T-helper 2 cell treated with Interferon-gamma antibody and Interleukin-4, amounts not matched to agents 100 ng/mL and 5 ng/mL, for 36 hours (primary cell): Measurements from ENCODE around the gene GPSM1. TPM values are rescaled to one million over a fixed set of nuclear protein-coding genes. Genes with fewer than 3 reads are reported as not detected.

Source experiments
- intact Hi-C: fragments of 100-400 bp; cut with micrococcal nuclease; formaldehyde crosslinking; loops from one replicate; pipeline ENCODE4 v1.15.1; 2023
- total RNA-seq: library from RNA; stranded (reverse); gene quantifications from 2 replicates; pipeline ENCODE4 v1.2.3, GENCODE V29; 2022

GPSM1 gene
- total RNA-seq, 1 donor from 2014 or later, result 11.4 TPM

DNA sequence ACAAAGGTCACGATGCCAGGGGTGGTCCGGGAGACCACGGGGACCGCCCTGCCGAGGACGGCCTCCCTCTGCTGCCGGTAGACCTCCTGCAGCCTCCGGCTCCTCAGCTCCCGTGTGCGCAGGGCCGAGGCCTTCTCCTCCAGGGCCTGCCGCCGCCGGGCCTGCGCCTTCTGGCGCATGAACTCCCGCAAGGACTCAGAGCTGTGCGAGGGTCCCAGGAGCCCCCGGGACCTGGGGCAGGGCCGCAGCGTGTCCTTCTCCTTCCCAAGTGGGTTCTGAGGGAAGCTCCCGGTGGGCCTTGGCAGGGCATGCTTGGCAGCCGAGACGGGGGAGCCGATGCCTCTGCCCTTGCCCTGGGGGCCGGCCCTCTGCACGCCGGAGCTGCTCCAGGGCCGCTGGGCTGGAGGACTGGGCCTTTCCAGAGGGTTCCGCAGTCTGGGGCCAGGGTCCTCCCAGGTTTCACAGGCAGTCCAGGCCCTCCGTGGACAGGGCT lies 36.8 kb upstream of the GPSM1 start:
- intact Hi-C loops, result no loop called here

- intact Hi-C loops, result no loop called here
These were observed 35.9 kb upstream of the GPSM1 start for GRCh38 chr9:136291306-136292025.

GRCh38 chr9:136292026-136292538 lies 35.3 kb upstream of the GPSM1 start:
- intact Hi-C loops, result no loop called here

- intact Hi-C loops, result no loop called here
These were observed 34.5 kb upstream of the GPSM1 start for GRCh38 chr9:136292591-136293448.

GRCh38 chr9:136293476-136294077 lies 33.8 kb upstream of the GPSM1 start:
- intact Hi-C loops, result no loop called here

DNA sequence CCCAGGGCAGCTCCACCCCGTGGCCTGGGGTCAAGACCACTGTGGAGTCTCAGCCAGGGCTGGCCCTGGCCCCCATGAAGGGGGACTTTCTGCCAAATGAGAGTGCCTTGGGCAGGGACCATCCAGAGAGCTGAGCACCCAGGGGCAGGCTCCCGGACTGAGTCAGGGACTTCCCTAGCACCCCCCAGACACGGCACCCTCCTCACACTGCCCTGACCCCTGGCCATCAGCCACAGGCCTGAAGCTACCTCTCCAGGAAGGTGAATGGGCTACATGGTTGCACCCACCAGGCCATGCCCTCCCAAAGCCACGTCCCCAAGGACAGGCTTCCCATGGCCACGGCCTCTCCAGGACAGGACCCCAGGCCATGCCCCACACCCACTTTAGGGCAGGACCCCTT lies 32.9 kb upstream of the GPSM1 start:
- intact Hi-C loops, result no loop called here

GRCh38 chr9:136295055-136295454 lies 32.3 kb upstream of the GPSM1 start:
- intact Hi-C loops, result no loop called here

DNA sequence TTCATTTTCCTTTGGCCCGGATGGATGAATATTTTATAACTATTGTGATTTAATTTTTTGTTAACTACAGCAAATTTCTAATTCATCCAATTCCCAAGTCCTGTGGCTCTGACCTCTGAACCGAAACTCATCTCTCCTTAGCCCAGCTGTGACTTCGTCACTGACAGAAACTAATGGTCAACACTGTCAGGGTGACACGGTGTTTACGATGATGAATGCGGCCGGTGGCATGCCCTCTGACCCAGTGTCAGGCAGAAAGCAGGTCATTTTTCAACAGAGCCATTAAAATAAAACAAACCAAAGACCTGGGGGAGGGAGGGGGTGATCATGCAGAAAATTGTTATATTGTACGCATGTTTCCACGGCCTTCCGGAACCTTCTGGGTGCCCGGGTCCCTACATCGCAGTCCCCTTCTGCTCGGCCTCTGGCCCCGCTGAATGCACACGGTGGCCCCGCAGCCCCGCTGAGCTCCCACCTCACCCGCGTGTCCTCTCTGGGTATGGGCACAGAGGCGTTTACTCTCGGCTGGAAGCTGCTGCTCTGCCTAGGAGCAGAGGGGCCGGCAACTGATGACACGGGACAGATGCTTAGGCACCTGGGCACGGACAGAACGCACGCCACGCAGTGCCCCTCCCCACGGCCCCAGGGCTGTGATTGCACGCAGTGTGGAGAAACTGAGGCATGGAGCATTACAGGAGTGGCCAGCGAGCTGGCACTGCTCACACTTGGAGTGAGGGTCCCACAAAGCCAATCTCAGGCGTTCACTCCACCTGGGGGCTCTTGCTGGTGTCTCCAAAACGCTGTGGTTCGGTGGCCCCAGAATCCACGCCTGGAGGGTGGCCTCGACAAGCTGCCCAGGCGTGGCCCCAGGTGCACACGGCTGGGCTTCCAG lies 31.6 kb upstream of the GPSM1 start:
- intact Hi-C loops, result no loop called here

GRCh38 chr9:136296434-136297015 lies 30.8 kb upstream of the GPSM1 start:
- intact Hi-C loops, result no loop called here

- intact Hi-C loops, result no loop called here
These were observed 30.2 kb upstream of the GPSM1 start for GRCh38 chr9:136297016-136297691.

GRCh38 chr9:136297766-136298735 lies 29.3 kb upstream of the GPSM1 start:
- intact Hi-C loops, result no loop called here

- intact Hi-C loops, result no loop called here
These were observed 28.2 kb upstream of the GPSM1 start for GRCh38 chr9:136299116-136299515.

DNA sequence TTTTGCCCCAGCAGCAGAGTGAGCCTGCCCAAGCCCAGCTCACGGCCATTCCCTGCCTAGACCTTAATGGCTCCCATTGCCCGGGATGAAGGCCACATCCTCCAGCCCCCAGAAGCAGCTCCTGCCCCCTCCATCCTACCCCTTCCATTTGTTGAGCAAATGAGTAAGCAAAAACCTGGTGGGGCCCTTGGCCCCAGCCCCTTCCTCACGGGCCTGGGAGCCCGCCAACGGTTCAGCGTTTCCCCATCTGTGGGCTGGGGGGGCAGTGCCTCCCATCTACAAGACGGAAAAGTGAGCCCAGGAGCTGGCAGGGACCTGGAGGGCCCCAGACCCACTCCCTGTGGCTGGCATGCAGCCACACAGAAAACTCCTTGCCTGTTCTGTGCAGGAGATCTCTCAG lies 27.8 kb upstream of the GPSM1 start:
- intact Hi-C loops, result no loop called here

DNA sequence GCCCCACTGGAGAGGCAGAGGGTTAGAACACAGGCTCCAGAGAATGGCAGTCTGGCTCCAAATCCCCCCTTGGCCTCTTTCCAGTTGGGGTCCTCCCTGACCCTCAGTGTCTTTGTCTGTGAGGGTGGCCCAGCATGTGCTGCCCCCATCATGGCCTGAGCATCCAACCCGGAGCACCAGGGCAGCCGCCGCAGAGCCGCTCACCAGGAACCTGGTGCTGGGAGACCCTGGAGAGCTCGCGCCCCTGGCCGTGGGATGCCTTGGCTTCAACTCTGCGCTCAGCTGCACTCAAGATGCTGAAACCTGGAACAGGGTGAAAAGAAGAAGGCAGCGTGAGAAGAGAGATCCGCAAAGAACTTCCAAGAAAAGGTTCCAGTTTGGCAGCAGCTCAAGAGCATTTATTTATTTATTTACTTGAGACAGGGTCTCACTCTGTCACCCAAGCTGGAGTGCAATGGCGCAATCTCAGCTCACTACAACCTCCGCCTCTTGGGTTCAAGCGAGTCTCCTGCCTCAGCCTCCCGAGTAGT lies 27.3 kb upstream of the GPSM1 start:
- intact Hi-C loops, result no loop called here

DNA sequence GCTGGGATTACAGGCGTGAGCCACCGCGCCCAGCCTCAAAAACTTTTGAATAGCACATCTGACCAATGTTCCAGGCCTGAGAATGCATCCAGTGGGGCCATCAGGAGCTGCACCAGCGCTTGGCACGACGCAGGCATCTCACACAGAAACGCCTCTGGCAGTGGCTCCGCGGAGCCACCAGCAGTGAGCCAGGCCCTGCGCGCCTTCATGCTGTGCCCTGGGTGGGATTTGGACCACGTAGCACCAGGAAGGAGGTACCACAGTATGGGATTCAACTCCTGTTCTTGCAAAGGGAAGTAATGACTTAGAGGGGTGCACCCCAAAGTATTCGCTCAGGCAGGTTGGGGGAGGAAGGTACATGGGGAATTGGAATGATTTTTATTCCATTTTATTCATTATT lies 26.5 kb upstream of the GPSM1 start:
- intact Hi-C loops, result no loop called here

GRCh38 chr9:136302527-136302926 lies 24.8 kb upstream of the GPSM1 start:
- intact Hi-C loops, result no loop called here

- intact Hi-C loops, result no loop called here
These were observed 24.1 kb upstream of the GPSM1 start for GRCh38 chr9:136303066-136303824.
